ENCODE results near the gene CDRT15L2.
"Not testable (repeated sequence)": the region's sequence is repeated elsewhere in the genome, so short reads cannot be mapped to it uniquely, and the experiment has no call there.

CDRT15L2 gene

DNA sequence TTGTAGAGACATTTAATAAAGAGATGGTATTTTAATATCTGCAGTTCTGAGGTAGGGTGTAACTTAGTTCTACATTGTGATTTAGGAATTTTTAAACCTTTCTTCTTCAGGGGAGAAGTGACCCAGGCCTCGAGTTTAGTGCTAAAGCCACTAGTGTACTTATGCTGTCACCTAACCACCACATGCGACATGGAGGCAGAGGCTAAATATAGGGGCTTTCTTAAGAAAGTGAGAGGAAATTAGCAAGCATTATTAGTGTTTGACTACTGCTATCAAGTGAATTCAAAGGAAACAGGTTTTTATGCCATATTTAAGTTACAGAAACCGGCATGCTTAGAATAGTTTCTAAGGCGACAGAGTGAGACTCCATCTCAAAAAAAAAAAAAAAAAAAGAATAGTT lies 11.5 kb downstream of the CDRT15L2 start:
- not testable (repeated sequence) for H3K27me3 ChIP-seq (ENCODE audit: insufficient read depth, low read length, poor library complexity, severe bottlenecking); H3K4me3 ChIP-seq (ENCODE audit: low read length, poor library complexity, severe bottlenecking); H3K36me3 ChIP-seq (ENCODE audit: insufficient read depth, low read length); H3K4me2 ChIP-seq (ENCODE audit: low read depth, low read length, poor library complexity, severe bottlenecking); H3K79me2 ChIP-seq (ENCODE audit: insufficient read depth, low read length); H3K9me2 ChIP-seq (replicated peaks; ENCODE audit: low read depth, low read length); H3K9me3 ChIP-seq (ENCODE audit: insufficient read depth, low read depth, low read length); H4K20me1 ChIP-seq (ENCODE audit: insufficient read depth, low read length, poor library complexity, severe bottlenecking); H2AFZ ChIP-seq (ENCODE audit: low read length); H3K4me1 ChIP-seq (ENCODE audit: insufficient read depth, low read length, poor library complexity, severe bottlenecking); H3K9ac ChIP-seq (ENCODE audit: low read depth, low read length, poor library complexity, severe bottlenecking); H3F3A ChIP-seq (ENCODE audit: low read depth)

DNA sequence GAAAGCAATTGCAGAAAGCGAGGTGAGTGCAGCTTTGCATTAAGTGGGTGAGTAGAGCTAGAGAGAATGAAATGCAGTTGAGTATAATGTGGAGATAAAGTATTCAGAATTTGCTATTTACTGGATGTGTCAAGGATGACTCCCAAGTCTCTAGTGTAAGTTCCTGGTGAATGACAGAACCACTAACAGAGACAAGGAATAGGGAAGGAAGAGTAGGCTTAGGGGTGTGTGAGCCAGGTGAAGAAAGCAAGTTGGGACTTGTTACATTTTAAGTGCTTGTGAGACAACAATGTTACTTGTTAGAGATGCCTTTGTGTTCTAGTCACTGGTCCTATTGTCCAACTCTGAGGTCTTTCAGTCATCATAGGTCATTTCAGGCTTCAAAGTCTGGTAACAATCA lies 26.0 kb downstream of the CDRT15L2 start:
- H2AFZ ChIP-seq (ENCODE audit: low read length); H3K9me3 ChIP-seq (ENCODE audit: insufficient read depth, low read depth, low read length); H3K79me2 ChIP-seq (ENCODE audit: insufficient read depth, low read length); H3K9ac ChIP-seq (ENCODE audit: low read depth, low read length, poor library complexity, severe bottlenecking); H3K4me1 ChIP-seq (ENCODE audit: insufficient read depth, low read length, poor library complexity, severe bottlenecking); H3K27me3 ChIP-seq (ENCODE audit: insufficient read depth, low read length, poor library complexity, severe bottlenecking); H4K20me1 ChIP-seq (ENCODE audit: insufficient read depth, low read length, poor library complexity, severe bottlenecking); H3F3A ChIP-seq (ENCODE audit: low read depth); H3K36me3 ChIP-seq (ENCODE audit: insufficient read depth, low read length); H3K4me3 ChIP-seq (ENCODE audit: low read length, poor library complexity, severe bottlenecking); H3K4me2 ChIP-seq (ENCODE audit: low read depth, low read length, poor library complexity, severe bottlenecking); H3K9me2 ChIP-seq (replicated peaks; ENCODE audit: low read depth, low read length): not testable (repeated sequence)

DNA sequence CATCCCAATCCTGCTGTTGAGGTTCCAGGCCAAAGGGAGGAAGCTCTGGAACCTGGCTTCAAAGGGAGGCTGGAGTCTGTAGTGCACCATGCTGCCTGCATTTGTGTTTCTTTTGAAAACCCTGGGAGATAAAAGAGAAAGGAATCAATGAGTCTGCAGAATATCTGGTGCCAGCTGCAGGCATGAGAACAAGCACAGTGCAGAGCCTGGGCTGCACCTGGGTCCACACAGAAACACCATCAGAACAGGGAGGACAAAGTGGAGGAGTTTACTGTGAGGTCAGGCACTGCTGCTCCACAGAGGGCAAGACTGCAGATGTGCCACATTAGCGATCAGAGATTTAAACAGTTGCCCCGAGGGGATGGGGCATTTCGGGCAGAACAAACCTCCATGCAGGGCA lies 30.0 kb downstream of the CDRT15L2 start:
- not testable (repeated sequence) for H3F3A ChIP-seq (ENCODE audit: low read depth); H3K4me3 ChIP-seq (ENCODE audit: low read length, poor library complexity, severe bottlenecking)

DNA sequence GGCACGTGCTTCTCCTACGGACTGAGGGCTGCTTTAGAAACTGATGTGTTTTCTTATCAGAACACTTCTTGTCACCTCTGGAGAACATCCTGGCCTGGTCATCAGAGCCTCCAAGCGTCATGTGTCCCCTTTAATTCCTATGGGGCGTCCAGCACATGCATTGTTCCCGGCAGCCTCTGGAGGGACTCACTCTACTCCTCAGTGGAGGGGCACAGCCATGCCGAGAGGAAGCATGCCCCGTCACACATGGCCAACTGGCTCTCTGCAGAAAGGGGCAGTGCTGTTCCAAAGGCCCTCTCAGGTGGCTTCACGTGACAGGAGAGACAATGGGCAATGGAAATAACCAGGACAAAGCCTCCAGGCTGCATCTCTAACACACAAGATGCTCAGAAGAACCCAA lies 31.8 kb downstream of the CDRT15L2 start:
- Histone ChIP-seq H3K9me3 (ENCODE audit: insufficient read depth, low read depth, low read length) (no peaks in the 10 kb centered on the region), H3K9ac (ENCODE audit: low read depth, low read length, poor library complexity, severe bottlenecking) (no peak overlapping the region), H3K36me3 (ENCODE audit: insufficient read depth, low read length) (no peaks in the 10 kb centered on the region), H3K4me1 (ENCODE audit: insufficient read depth, low read length, poor library complexity, severe bottlenecking) (no peaks in the 10 kb centered on the region), H3K9me2 (replicated peaks; ENCODE audit: low read depth, low read length) (no peaks in the 10 kb centered on the region), H3K79me2 (ENCODE audit: insufficient read depth, low read length) (no peaks in the 10 kb centered on the region), H3F3A (ENCODE audit: low read depth) (no peaks in the 10 kb centered on the region), H4K20me1 (ENCODE audit: insufficient read depth, low read length, poor library complexity, severe bottlenecking) (no peaks in the 10 kb centered on the region), H2AFZ (ENCODE audit: low read length) (no peak overlapping the region), H3K4me2 (ENCODE audit: low read depth, low read length, poor library complexity, severe bottlenecking) (no peak overlapping the region), H3K4me3 (ENCODE audit: low read length, poor library complexity, severe bottlenecking) (no peak overlapping the region), H3K27me3 (ENCODE audit: insufficient read depth, low read length, poor library complexity, severe bottlenecking) (no peaks in the 10 kb centered on the region)
- TF ChIP-seq, protein P1, sequence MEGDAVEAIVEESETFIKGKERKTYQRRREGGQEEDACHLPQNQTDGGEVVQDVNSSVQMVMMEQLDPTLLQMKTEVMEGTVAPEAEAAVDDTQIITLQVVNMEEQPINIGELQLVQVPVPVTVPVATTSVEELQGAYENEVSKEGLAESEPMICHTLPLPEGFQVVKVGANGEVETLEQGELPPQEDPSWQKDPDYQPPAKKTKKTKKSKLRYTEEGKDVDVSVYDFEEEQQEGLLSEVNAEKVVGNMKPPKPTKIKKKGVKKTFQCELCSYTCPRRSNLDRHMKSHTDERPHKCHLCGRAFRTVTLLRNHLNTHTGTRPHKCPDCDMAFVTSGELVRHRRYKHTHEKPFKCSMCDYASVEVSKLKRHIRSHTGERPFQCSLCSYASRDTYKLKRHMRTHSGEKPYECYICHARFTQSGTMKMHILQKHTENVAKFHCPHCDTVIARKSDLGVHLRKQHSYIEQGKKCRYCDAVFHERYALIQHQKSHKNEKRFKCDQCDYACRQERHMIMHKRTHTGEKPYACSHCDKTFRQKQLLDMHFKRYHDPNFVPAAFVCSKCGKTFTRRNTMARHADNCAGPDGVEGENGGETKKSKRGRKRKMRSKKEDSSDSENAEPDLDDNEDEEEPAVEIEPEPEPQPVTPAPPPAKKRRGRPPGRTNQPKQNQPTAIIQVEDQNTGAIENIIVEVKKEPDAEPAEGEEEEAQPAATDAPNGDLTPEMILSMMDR (conservative IDR thresholded peaks at IDR 0.05; ENCODE audit: low read length) = no peak
- TF ChIP-seq EZH2phosphoT487 (IDR thresholded peaks at IDR 0.05; ENCODE audit: borderline replicate concordance) = no peak

More for the DNA sequence above, 30.0 kb downstream of the CDRT15L2 start:
- H3K9me2 ChIP-seq (replicated peaks; ENCODE audit: low read depth, low read length); H3K4me1 ChIP-seq (ENCODE audit: insufficient read depth, low read length, poor library complexity, severe bottlenecking); H3K9me3 ChIP-seq (ENCODE audit: insufficient read depth, low read depth, low read length); H3K79me2 ChIP-seq (ENCODE audit: insufficient read depth, low read length); H3K4me2 ChIP-seq (ENCODE audit: low read depth, low read length, poor library complexity, severe bottlenecking); H3K36me3 ChIP-seq (ENCODE audit: insufficient read depth, low read length); H3K27me3 ChIP-seq (ENCODE audit: insufficient read depth, low read length, poor library complexity, severe bottlenecking); H3K9ac ChIP-seq (ENCODE audit: low read depth, low read length, poor library complexity, severe bottlenecking); H4K20me1 ChIP-seq (ENCODE audit: insufficient read depth, low read length, poor library complexity, severe bottlenecking); H2AFZ ChIP-seq (ENCODE audit: low read length): not testable (repeated sequence)

DNA sequence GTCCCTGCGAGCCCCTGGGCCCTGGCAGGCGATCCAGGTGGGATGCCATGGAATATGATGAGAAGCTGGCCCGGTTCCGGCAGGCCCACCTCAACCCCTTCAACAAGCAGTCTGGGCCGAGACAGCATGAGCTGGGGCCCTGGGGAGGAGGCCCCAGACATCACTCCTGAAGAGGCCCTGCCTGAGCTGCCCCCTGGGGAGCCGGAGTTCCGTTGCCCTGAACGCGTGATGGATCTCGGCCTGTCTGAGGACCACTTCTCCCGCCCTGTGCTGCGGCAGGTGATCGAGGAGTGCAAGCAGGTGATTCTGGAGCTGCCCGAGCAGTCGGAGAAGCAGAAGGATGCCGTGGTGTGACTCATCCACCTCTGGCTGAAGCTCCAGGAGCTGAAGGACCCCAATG lies 33.1 kb downstream of the CDRT15L2 start:
- no peaks in the 10 kb centered on the region for H4K20me1 ChIP-seq (ENCODE audit: insufficient read depth, low read length, poor library complexity, severe bottlenecking)
- H2AFZ ChIP-seq (ENCODE audit: low read length) = no peak overlapping the region
- H3K4me3 ChIP-seq (ENCODE audit: low read length, poor library complexity, severe bottlenecking) = no peak overlapping the region
- H3K79me2 ChIP-seq (ENCODE audit: insufficient read depth, low read length) = no peaks in the 10 kb centered on the region
- no peak overlapping the region for H3K4me2 ChIP-seq (ENCODE audit: low read depth, low read length, poor library complexity, severe bottlenecking)
- H3F3A ChIP-seq (ENCODE audit: low read depth) = no peaks in the 10 kb centered on the region
- no peaks in the 10 kb centered on the region for H3K9me2 ChIP-seq (replicated peaks; ENCODE audit: low read depth, low read length)
- H3K9ac ChIP-seq (ENCODE audit: low read depth, low read length, poor library complexity, severe bottlenecking) = no peak overlapping the region
- no peaks in the 10 kb centered on the region for H3K4me1 ChIP-seq (ENCODE audit: insufficient read depth, low read length, poor library complexity, severe bottlenecking)
- no peaks in the 10 kb centered on the region for H3K9me3 ChIP-seq (ENCODE audit: insufficient read depth, low read depth, low read length)
- no peaks in the 10 kb centered on the region for H3K27me3 ChIP-seq (ENCODE audit: insufficient read depth, low read length, poor library complexity, severe bottlenecking)
- no peaks in the 10 kb centered on the region for H3K36me3 ChIP-seq (ENCODE audit: insufficient read depth, low read length)
- TF ChIP-seq EZH2phosphoT487 (IDR thresholded peaks at IDR 0.05; ENCODE audit: borderline replicate concordance) = no peak
- TF ChIP-seq, protein P1 (conservative IDR thresholded peaks at IDR 0.05; ENCODE audit: low read length) = no peak

Data from Loucy (cell line).